ENCODE measurements around the gene ALAS2. TPM values are rescaled to one million over a fixed set of nuclear protein-coding genes. Genes with fewer than 3 reads are reported as not detected.

ALAS2 gene
- total RNA-seq, 1 donor from 2014 or later: not detected

- Mint-ChIP-seq H3K27ac (ENCODE audit: unreplicated experiment) (no peak overlapping the region), H3K9me3 (ENCODE audit: low read depth) (peaks cover 14% of the 10 kb centered on the region), H3K27me3 (ENCODE audit: low read depth) (no peaks in the 10 kb centered on the region), H3K4me1 (ENCODE audit: low read depth) (no peaks in the 10 kb centered on the region), H3K36me3 (ENCODE audit: low read depth) (no peaks in the 10 kb centered on the region), H3K4me3 (ENCODE audit: unreplicated experiment) (no peak overlapping the region)
- DNase-seq (ENCODE audit: low spot score): no peak
- TF ChIP-seq CTCF (IDR thresholded peaks at IDR 0.05): no peak
Measured at GRCh38 chrX:55028611-55029010, 2.2 kb downstream of the ALAS2 start.

GRCh38 chrX:55028040-55028439 is 2.7 kb downstream of the ALAS2 start:
- peaks cover 14% of the 10 kb centered on the region for H3K9me3 Mint-ChIP-seq (ENCODE audit: low read depth)
- no peak overlapping the region for H3K4me3 Mint-ChIP-seq (ENCODE audit: unreplicated experiment)
- H3K27ac Mint-ChIP-seq (ENCODE audit: unreplicated experiment): no peak overlapping the region
- H3K36me3 Mint-ChIP-seq (ENCODE audit: low read depth): no peaks in the 10 kb centered on the region
- DNase-seq (ENCODE audit: low spot score): no peak
- no peaks in the 10 kb centered on the region for H3K4me1 Mint-ChIP-seq (ENCODE audit: low read depth)
- no peak for TF ChIP-seq CTCF (IDR thresholded peaks at IDR 0.05)
- H3K27me3 Mint-ChIP-seq (ENCODE audit: low read depth): no peaks in the 10 kb centered on the region

GRCh38 chrX:55026840-55027239 is 3.9 kb downstream of the ALAS2 start:
- Mint-ChIP-seq H3K27me3 (ENCODE audit: low read depth) (no peaks in the 10 kb centered on the region), H3K27ac (ENCODE audit: unreplicated experiment) (no peak overlapping the region), H3K4me3 (ENCODE audit: unreplicated experiment) (no peak overlapping the region), H3K4me1 (ENCODE audit: low read depth) (no peaks in the 10 kb centered on the region), H3K36me3 (ENCODE audit: low read depth) (no peaks in the 10 kb centered on the region), H3K9me3 (ENCODE audit: low read depth) (peaks cover 14% of the 10 kb centered on the region)
- no peak for TF ChIP-seq CTCF (IDR thresholded peaks at IDR 0.05)
- DNase-seq (ENCODE audit: low spot score): no peak

GRCh38 chrX:55026143-55026542 is 4.6 kb downstream of the ALAS2 start:
- H3K36me3 Mint-ChIP-seq (ENCODE audit: low read depth): no peaks in the 10 kb centered on the region
- DNase-seq (ENCODE audit: low spot score): no peak
- no peak overlapping the region for H3K4me3 Mint-ChIP-seq (ENCODE audit: unreplicated experiment)
- peaks cover 17% of the 10 kb centered on the region for H3K9me3 Mint-ChIP-seq (ENCODE audit: low read depth)
- H3K4me1 Mint-ChIP-seq (ENCODE audit: low read depth): no peaks in the 10 kb centered on the region
- TF ChIP-seq CTCF (IDR thresholded peaks at IDR 0.05): no peak
- H3K27ac Mint-ChIP-seq (ENCODE audit: unreplicated experiment): no peak overlapping the region
- no peaks in the 10 kb centered on the region for H3K27me3 Mint-ChIP-seq (ENCODE audit: low read depth)

GRCh38 chrX:55014897-55015299 is 15.9 kb downstream of the ALAS2 start:
- no peak overlapping the region for H3K27ac Mint-ChIP-seq (ENCODE audit: unreplicated experiment)
- no peaks in the 10 kb centered on the region for H3K36me3 Mint-ChIP-seq (ENCODE audit: low read depth)
- DNase-seq (ENCODE audit: low spot score): no peak
- no peak for TF ChIP-seq CTCF (IDR thresholded peaks at IDR 0.05)
- H3K27me3 Mint-ChIP-seq (ENCODE audit: low read depth): no peaks in the 10 kb centered on the region
- H3K9me3 Mint-ChIP-seq (ENCODE audit: low read depth): no peaks in the 10 kb centered on the region
- H3K4me1 Mint-ChIP-seq (ENCODE audit: low read depth): no peaks in the 10 kb centered on the region
- no peak overlapping the region for H3K4me3 Mint-ChIP-seq (ENCODE audit: unreplicated experiment)
